ENCODE data around the gene ZNF529. TPM values are rescaled to one million over a fixed set of nuclear protein-coding genes. Genes with fewer than 3 reads are reported as not detected.

Gene ZNF529
- total RNA-seq, 1 donor from 2014 or later, result 7.4 TPM

DNA sequence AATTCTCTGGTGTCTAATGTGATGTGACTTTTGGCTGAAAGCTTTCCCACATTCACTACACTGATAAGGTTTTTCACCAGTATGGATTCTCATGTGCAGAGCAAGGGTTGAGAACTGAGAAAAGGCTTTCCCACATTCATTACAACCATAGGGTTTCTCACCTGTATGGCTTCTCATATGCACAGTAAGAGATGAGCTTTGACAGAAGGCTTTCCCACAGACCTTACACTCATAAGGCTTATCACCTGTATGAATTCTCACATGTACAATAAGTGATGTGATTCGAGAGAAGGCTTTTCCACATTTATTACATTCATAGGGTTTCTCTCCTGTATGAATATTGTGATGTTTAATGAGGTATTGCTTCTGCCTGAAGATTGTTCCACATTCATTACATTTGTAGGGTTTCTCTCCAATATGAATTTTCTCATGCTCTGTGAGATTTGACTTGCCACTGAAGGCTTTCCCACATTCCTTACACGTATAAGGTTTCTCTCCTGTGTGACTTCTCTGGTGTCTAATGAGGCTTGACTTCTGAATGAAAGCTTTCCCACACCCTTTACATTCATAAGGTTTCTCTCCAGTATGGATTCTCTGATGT, 59.0 kb downstream of the ZNF529 start:
- DNase-seq (ENCODE audit: low spot score), result no peak

DNA sequence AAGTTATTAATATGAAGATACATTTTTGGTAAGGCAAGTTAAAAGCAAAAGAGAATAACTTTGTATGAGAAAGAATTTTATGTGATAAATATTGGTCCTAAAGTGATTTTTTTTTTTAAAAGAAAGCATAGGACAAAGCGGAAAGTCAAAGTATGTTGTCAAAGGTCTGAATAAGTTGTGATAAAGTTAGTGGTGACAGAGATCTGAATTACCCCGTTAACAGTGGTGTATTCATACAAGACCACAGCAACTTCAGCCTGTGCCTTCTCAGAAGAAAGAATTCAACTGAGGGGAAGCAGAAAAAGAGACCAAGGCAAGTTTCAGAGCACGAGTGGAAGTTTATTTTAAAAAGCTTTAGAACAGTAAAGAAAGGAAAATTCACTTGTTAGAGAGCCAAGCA, 64.8 kb downstream of the ZNF529 start:
- DNase-seq (ENCODE audit: low spot score), result no peak

DNA sequence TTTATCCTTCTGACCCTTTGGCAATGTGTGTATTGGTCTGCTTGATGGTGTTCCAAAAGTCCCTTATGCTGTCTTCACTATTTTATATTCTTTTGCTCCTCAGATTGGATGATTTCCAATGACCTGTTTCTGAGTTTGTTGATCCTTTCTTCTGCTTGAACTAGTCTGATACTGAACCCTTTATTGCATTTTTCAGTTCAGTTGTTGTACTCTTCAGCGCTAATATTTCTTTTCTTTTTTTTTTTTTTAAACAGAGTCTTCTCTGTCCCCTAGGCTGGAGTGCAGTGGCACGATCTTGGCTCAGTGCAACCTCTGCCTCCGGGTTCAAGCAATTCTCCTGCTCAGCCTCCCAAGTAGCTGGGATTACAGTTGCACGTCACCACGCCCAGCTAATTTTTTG, 71.1 kb downstream of the ZNF529 start:
- no peak for DNase-seq (ENCODE audit: low spot score)

DNA sequence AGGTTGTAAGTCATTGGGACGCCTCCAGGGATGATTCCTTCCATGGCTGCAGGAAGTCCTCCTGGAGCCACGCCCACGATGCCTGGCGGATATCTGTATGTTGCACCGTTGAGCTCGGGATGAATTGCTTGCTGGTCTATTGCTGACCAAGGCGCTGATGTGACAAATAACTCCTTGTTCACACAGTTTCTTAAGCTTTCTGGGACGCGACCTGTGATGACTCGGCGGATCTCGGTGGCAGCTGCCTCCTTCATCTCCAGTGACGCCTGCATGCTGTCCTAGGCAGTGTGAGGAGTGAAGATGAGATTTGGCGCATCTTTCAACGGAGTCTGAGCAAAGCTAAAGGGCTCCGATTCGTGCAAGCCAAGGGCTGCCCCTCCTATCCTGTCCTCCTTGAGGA, 76.1 kb downstream of the ZNF529 start:
- no peak for DNase-seq (ENCODE audit: low spot score)

Other genes starting within 250 kb of the ZNF529 start
- 3.4 TPM for gene ZFP14, start 194.1 kb downstream of the ZNF529 start, total RNA-seq
- 3.1 TPM for gene ZFP82, start 154.6 kb downstream of the ZNF529 start, total RNA-seq
- gene ZNF566, start 83.7 kb downstream of the ZNF529 start, total RNA-seq, result 12.7 TPM
- gene ZNF260, start 45.0 kb downstream of the ZNF529 start, total RNA-seq, result 7.2 TPM
- gene ZNF382, start 32.0 kb upstream of the ZNF529 start, total RNA-seq, result 6.0 TPM
- gene ZNF461, start 93.5 kb upstream of the ZNF529 start, total RNA-seq, result 5.2 TPM
- gene ZNF567, start 114.3 kb upstream of the ZNF529 start, total RNA-seq, result 5.3 TPM
- gene ZNF850, start 199.5 kb upstream of the ZNF529 start, total RNA-seq, result 2.1 TPM